ENCODE data around the gene DUSP3. TPM values are rescaled to one million over a fixed set of nuclear protein-coding genes. Genes with fewer than 3 reads are reported as not detected.

Gene DUSP3
- polyA plus RNA-seq, 3 donors, result 55.7 to 63.6 (median 57.0) TPM

- DNase-seq (ENCODE audit: extremely low read depth in 1 of 11, low read depth in 9 of 11, low spot score in 4 of 11), result no peak
These were observed 59.2 kb downstream of the DUSP3 start for GRCh38 chr17:43719578-43719977.

GRCh38 chr17:43718544-43718943 is 60.2 kb downstream of the DUSP3 start:
- DNase-seq (ENCODE audit: extremely low read depth in 1 of 11, low read depth in 9 of 11, low spot score in 4 of 11), result no peak

- no peak for DNase-seq (ENCODE audit: extremely low read depth in 1 of 11, low read depth in 9 of 11, low spot score in 4 of 11)
These were observed 60.9 kb downstream of the DUSP3 start for GRCh38 chr17:43717913-43718312.

Other genes with a start within 250 kb of the DUSP3 start
- 10 to 100 TPM; 34.3 to 45.7 (median 45.6) TPM for gene ETV4, start 232.6 kb downstream of the DUSP3 start, polyA plus RNA-seq (ENCODE audit: insufficient read length in 3 of 3)
- 10 to 100 TPM; 14.3 to 20.1 (median 17.5) TPM for gene MEOX1, start 117.1 kb downstream of the DUSP3 start, polyA plus RNA-seq (ENCODE audit: insufficient read length in 3 of 3)
- 10 to 100 TPM; 45.9 to 56.9 (median 53.5) TPM for gene SOST, start 20.2 kb downstream of the DUSP3 start, polyA plus RNA-seq (ENCODE audit: insufficient read length in 3 of 3)
- gene CFAP97D1, start 1.5 kb upstream of the DUSP3 start, polyA plus RNA-seq (ENCODE audit: insufficient read length in 3 of 3), result under 1 TPM in 2 of 3 donors, not detected in 1; 0.04 to 0.08 TPM
- gene MPP3, start 54.2 kb upstream of the DUSP3 start, polyA plus RNA-seq (ENCODE audit: insufficient read length in 3 of 3), result 10 to 100 TPM in 1 of 3 donors, 1 to 10 TPM in 2; 7.7 to 15.0 (median 8.0) TPM
- gene CD300LG, start 68.2 kb upstream of the DUSP3 start, polyA plus RNA-seq (ENCODE audit: insufficient read length in 3 of 3), result 1 to 10 TPM in 2 of 3 donors, under 1 TPM in 1; 0.89 to 1.7 (median 1.3) TPM
- 1 to 10 TPM; 5.8 to 8.2 (median 7.1) TPM for gene MPP2, start 128.6 kb upstream of the DUSP3 start, polyA plus RNA-seq (ENCODE audit: insufficient read length in 3 of 3)
- 1 to 10 TPM in 1 of 3 donors, under 1 TPM in 1, not detected in 1; 0.30 to 2.3 TPM for gene PPY, start 163.5 kb upstream of the DUSP3 start, polyA plus RNA-seq (ENCODE audit: insufficient read length in 3 of 3)
- under 1 TPM; 0.19 to 0.73 (median 0.25) TPM for gene PYY, start 175.0 kb upstream of the DUSP3 start, polyA plus RNA-seq (ENCODE audit: insufficient read length in 3 of 3)
- 1 to 10 TPM; 2.7 to 7.1 (median 3.3) TPM for gene NAGS, start 225.6 kb upstream of the DUSP3 start, polyA plus RNA-seq (ENCODE audit: insufficient read length in 3 of 3)
- 10 to 100 TPM; 38.6 to 51.7 (median 43.5) TPM for gene TMEM101, start 236.0 kb upstream of the DUSP3 start, polyA plus RNA-seq (ENCODE audit: insufficient read length in 3 of 3)

Measured in renal cortex interstitium (tissue), 11 donors.